ENCODE data around the gene NUDT14.

Gene NUDT14

DNA sequence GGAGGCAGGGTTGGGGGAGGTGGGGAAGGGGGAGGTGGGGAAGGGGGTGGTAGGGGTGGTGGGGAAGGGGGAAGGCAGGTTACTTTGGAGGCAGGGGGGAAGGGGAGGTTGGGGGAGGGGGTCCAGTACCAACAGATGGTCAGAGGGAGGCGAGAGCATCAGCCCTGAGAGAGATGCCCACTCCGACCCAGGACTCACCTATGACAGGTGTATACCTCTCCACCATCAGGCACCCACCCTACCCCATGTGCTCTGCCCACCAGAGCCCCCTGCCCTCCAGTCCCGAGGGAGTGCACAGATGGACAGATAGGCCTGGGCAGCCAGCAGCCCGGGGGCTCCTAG lies 31.1 kb downstream of the NUDT14 start:
- Mint-ChIP-seq H3K27me3 (peaks cover 10% of the 10 kb centered on the region), H3K27ac (no peak overlapping the region), H3K9me3 (no peaks in the 10 kb centered on the region), H3K36me3 (no peaks in the 10 kb centered on the region), H3K4me1 (no peaks in the 10 kb centered on the region), H3K4me3 (no peak overlapping the region)
- ATAC-seq (ENCODE audit: low read depth) (no peak), DNase-seq (ENCODE audit: low spot score in 2 of 2) (no peak)

DNA sequence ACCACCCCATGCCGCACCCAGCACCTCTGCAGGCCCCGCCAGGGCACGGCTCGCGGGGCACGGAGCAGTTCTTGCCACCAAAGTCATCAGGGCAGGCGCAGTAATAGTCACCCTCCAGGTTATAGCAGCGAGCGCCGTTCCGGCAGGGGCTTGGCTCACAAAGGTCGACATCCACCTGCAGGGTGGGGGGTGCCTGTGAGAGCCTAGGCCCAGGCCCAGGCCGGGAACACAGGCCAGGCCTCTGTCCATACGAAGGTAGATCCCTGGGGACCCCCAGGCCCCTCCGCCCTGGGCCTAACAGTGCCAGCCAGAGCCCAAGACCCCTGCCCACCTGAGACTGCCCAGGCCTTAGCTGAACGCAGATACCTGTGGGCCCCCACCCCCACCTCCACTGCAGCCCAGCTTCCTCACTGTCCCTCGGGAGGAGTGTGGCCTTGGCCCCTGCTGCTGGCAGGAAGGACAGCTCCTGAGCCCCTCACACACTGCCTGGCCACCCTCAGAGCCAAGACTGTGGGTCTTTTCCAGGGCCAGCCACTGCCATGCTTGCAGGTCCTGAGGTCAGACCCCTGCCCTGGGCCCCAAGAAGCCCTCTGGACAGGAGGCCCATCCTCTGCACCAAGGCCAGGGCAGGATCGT lies 31.8 kb downstream of the NUDT14 start:
- Mint-ChIP-seq H3K4me1 (no peaks in the 10 kb centered on the region), H3K4me3 (no peak overlapping the region), H3K27ac (no peak overlapping the region), H3K9me3 (no peaks in the 10 kb centered on the region), H3K36me3 (no peaks in the 10 kb centered on the region), H3K27me3 (peaks cover 5% of the 10 kb centered on the region)
- DNase-seq (ENCODE audit: low spot score in 2 of 2) (no peak), ATAC-seq (ENCODE audit: low read depth) (no peak)

DNA sequence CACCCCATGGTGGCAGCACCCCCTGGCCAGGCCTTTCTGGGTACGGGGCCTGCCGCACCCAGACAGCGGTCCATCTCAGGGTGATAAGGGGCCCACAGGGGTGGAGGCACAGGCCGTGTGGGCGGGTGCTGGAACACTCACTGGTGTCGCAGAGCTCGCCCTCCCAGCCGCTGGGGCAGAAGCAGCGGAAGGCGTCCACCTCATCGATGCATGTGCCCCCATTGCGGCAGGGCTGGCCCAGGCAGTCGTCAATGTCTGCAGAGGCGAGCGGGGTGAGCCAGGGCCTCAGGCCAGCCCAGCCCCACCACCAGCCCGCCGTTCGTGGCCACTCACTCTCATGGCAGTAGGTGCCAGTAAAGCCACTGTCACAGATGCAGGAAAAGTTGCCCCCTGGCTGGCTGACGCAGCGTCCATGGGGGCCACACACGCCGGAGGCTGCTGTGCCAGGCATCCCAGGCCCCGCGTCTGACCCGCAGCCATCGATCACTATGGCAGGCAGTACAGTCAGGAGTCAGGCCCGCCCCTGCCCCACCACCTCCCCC lies 32.4 kb downstream of the NUDT14 start:
- Mint-ChIP-seq H3K36me3 (no peaks in the 10 kb centered on the region), H3K27me3 (peaks cover 5% of the 10 kb centered on the region), H3K4me3 (no peak overlapping the region), H3K27ac (no peak overlapping the region), H3K4me1 (no peaks in the 10 kb centered on the region), H3K9me3 (no peaks in the 10 kb centered on the region)
- no peak for ATAC-seq (ENCODE audit: low read depth)
- no peak for DNase-seq (ENCODE audit: low spot score in 2 of 2)

DNA sequence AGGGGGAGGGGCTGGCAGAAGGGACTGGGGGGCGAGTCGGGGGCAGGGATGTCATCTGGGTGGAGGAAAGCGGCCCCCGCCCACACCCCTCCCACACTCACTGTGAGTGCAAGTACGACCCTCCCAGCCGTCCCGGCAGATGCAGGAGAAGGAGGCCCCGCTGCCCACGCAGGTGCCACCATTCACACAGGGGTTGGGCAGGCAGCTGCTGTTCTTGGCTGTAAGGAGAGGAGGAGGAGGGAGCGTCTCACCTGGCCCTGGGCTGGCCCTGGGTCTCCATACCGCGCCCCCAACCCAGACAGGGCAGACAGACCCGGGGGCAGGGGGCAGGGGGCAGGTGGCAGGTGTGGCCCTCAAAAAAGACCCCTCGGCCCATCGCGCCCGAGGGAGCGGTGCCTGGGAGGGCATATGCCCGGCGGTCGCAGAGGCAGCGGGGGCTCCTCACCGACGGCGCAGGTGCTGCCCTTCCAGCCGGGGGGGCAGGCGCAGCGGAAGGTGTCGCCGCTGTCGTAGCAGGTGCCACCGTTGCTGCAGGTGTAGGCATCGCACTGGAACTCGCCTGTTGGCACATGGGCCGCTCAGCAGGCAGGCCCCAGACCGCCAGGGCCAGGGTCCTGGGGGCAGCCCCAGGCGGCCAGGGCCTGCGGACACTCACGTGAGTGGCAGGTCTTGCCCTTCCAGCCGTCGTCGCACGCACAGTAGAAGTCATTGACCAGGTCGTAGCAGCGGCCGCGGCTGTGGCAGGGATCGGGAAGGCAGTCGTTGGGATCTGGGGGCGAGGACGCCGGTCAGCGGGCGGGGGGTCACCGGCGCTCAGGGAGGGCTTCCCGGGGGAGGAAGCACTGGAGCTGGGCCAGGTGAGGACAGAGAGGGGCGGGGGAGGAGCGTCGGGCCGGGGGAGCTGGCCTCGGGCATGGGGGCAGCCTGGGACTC lies 33.2 kb downstream of the NUDT14 start:
- no peak overlapping the region for H3K27ac Mint-ChIP-seq
- H3K36me3 Mint-ChIP-seq = no peaks in the 10 kb centered on the region
- DNase-seq (ENCODE audit: low spot score in 2 of 2) = no peak
- H3K4me1 Mint-ChIP-seq = no peaks in the 10 kb centered on the region
- no peak overlapping the region for H3K4me3 Mint-ChIP-seq
- no peaks in the 10 kb centered on the region for H3K9me3 Mint-ChIP-seq
- peaks cover 3% of the 10 kb centered on the region for H3K27me3 Mint-ChIP-seq
- ATAC-seq (ENCODE audit: low read depth) = no peak

DNA sequence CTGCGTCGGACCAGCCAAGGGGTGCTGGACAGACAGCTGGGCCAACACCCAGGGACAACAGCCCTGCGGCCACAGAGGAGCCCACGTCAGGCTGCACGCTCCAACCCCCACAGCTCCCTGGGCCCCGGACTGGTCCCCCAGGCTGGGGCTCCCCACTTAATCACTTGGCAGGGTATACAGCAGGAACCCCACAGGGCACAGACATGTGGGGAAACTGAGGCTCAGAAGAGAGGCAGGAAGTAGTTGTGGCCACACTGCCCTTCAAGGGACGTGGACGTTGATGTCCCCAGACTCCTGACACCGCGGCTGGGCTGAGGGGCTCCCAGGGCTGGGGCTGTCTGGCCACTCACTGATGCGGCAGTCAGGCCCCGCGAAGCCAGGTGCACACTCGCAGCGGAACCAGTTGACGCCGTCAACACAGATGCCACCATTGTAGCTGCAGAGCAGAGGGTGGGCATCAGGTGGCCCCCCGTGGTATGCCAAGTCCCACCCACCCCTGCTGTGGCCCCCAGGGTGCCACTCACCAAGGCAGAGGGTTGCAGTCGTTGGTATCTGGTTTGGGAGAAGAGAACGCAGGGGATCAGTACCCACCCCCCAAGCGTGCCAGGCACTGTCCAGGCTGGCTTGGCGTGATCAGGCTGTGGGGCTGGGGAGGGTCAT lies 34.0 kb downstream of the NUDT14 start:
- DNase-seq (ENCODE audit: low spot score in 2 of 2) = no peak
- Mint-ChIP-seq H3K4me3 (no peak overlapping the region), H3K9me3 (no peaks in the 10 kb centered on the region), H3K27ac (no peak overlapping the region), H3K27me3 (peaks cover 3% of the 10 kb centered on the region), H3K4me1 (no peaks in the 10 kb centered on the region), H3K36me3 (no peaks in the 10 kb centered on the region)
- no peak for ATAC-seq (ENCODE audit: low read depth)

DNA sequence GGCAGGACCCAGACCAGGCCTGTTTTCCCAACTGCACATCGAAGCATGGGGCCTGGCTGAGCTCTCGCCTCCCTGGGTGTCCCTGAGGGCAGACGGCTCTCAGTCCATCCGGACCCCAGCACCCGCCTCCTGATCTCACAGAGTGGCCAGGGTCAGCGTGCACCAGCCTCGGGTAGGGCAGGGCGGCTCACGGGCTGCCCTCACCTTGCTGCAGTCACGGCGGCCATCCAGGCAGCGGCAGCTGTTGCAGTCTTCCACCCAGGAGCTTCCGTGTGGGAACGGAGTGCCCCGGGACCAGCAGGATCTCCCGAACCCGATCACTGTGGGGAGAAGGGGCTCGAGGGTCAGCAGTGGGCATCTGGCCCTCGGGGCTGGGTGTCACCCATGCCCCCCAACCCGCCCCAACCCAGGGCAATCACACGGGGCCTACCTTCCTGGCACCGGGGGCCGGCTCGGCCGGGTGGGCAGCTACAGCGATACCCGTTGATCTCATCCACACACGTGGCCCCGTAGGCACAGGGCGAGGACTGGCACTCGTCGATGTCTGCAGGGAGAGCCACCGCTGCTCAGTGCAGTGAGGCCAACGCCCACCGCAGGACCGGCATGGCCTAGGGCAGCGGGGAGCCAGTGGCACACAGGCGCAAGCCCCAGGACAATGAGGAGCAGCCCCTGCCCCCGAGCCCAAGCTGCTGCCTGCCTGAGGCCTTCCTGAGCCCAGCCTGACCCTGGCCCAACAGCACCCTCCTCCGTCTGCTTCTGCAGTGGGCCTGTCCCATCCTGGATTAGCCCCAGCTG lies 34.7 kb downstream of the NUDT14 start:
- ATAC-seq (ENCODE audit: low read depth) = no peak
- H3K4me3 Mint-ChIP-seq = no peak overlapping the region
- peaks cover 2% of the 10 kb centered on the region for H3K27me3 Mint-ChIP-seq
- H3K9me3 Mint-ChIP-seq = peaks cover 2% of the 10 kb centered on the region
- DNase-seq (ENCODE audit: low spot score in 2 of 2) = no peak
- H3K27ac Mint-ChIP-seq = no peak overlapping the region
- H3K4me1 Mint-ChIP-seq = no peaks in the 10 kb centered on the region
- H3K36me3 Mint-ChIP-seq = no peaks in the 10 kb centered on the region

DNA sequence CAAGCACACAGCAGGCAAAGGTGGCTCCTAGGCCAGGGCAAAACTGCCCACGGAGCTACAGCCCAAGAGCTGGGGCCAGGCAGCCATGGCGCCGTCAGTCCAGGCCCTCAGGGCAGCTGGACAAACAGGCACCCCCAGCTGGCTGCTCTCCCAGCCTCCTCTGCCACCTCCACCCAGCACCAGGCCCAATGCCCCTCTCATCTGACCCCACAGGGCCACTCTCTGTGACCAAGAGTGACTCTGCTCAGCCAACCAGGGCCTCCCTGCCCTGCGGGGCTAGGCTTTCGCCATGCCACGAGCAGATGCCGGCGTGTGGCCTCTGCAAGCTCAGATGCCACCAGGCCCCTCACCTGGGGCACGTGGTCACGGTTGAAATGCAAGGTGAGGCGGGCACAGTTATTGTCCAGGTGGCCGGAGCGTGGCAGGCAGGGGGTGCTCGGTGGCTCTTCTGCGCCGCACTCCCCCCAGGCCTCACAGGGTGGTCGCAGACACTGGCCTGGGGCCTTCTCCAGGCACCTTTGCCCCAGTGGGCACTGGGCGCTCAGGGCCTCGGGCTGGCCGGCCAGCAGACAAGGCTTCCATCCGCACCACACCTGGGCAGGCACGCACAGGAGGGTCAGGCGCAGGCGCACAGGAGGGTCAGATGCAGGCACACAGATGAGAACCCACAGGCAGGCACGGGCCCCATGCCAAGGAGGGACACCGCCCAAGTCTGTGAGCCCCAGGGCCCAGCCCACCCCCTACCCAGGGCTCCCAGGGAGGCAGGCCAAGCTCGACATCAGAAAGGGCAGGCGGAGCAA lies 35.5 kb downstream of the NUDT14 start:
- Mint-ChIP-seq H3K4me3 (no peak overlapping the region), H3K4me1 (no peaks in the 10 kb centered on the region), H3K27ac (no peak overlapping the region), H3K36me3 (no peaks in the 10 kb centered on the region), H3K27me3 (peaks cover 1% of the 10 kb centered on the region), H3K9me3 (peaks cover 2% of the 10 kb centered on the region)
- DNase-seq (ENCODE audit: low spot score in 2 of 2) (no peak), ATAC-seq (ENCODE audit: low read depth) (no peak)

DNA sequence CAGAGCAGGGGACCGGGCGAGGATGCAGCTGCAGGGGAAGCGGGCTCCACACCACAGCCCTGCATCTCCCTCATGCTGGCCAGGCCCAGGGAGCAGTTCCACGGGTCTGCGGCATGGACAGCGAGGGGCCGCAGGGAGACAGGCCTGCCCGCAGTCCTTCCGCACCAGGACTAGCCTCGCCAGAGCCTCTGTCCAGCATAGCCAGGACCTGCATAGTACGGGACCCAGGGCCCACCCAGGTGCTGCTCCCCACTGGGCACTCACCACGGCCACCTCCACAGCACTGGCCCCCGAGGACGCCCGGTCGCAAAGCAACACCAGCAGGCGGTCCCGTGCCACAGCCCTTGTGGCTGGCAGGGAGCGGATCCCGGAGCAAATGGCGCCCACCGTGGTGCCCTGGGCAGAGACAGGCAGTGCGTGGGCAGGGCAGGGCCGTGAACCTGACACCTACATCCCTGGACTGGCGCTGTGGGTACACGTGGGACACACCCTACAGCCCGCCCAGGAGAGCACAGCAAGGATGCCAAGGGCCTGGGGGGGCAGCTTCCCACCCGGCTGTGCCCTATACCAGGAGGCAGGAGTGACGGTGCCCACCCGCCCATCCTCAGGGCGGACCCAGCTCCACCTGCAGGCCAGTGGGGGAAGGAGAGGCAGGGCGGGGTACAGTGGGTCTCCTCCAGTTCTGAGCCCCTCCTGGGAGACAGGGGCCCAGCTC lies 36.3 kb downstream of the NUDT14 start:
- Mint-ChIP-seq H3K27me3 (peaks cover 1% of the 10 kb centered on the region), H3K36me3 (no peaks in the 10 kb centered on the region), H3K9me3 (peaks cover 5% of the 10 kb centered on the region), H3K4me3 (no peak overlapping the region), H3K27ac (no peak overlapping the region), H3K4me1 (no peaks in the 10 kb centered on the region)
- DNase-seq (ENCODE audit: low spot score in 2 of 2) (no peak), ATAC-seq (ENCODE audit: low read depth) (no peak)

DNA sequence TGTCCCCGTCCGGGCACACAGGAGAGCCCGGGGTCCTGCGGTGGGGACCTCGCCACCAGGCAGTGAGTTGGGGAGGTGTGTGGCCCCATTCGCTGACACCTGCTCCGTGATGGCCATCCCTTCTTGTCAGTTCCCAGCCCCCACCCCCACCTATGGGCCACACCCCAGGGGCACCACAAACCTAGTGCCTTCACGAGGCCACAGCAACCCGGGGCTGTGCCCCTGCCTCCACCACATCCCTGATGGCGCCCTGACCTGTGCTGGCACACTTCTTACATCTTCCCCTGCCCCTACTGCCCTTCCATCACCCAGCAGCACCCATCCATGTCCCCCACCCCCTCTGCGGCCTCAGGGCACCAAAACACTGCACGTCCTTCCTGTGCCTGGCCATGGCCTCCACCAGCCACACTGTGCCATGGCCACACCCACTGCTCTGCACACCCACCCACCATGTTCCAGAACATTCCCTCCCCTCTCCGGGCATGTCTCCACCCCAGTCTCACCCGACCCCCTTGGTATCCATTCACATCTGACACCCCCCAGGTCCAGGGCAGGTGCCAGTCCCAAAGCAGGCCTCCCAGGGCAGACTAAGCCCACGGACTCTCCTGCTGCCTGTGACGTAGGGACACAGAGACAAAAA lies 37.0 kb downstream of the NUDT14 start:
- DNase-seq (ENCODE audit: low spot score in 2 of 2) = no peak
- Mint-ChIP-seq H3K9me3 (peaks cover 5% of the 10 kb centered on the region), H3K27me3 (peaks cover 1% of the 10 kb centered on the region), H3K36me3 (no peaks in the 10 kb centered on the region), H3K27ac (no peak overlapping the region), H3K4me3 (no peak overlapping the region), H3K4me1 (no peaks in the 10 kb centered on the region)
- no peak for ATAC-seq (ENCODE audit: low read depth)

DNA sequence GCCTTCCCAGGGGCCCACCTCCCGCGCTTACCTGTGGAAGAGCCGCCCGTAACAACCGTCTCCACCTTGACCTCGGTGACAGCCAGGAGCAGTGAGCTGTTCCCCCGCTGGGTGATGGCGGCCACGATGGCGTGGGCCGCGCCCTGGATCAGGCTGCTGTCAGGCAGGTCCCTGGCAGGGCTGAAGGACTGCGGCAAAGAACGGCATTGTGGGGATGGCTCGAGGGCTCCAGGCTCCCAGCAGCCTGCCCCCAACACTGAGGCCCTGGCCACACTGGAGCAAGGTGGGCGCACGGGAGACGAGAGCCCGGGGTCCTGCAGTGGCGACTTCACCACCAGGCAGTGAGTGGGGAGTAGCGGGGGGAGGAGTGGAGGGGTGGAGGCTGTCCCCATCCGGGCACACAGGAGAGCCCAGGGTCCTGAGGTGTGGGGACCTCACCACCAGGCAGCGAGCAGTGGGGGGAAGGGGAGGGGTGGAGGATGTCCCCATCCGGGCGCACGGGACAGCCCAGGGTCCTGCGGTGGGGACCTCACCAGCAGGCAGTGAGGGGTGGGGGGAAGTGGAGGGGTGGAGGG lies 37.6 kb downstream of the NUDT14 start:
- ATAC-seq (ENCODE audit: low read depth) (no peak), DNase-seq (ENCODE audit: low spot score in 2 of 2) (no peak)
- no peaks in the 10 kb centered on the region for H3K36me3 Mint-ChIP-seq
- H3K4me3 Mint-ChIP-seq = no peak overlapping the region
- peaks cover 5% of the 10 kb centered on the region for H3K9me3 Mint-ChIP-seq
- H3K27me3 Mint-ChIP-seq = peaks cover 1% of the 10 kb centered on the region
- no peaks in the 10 kb centered on the region for H3K4me1 Mint-ChIP-seq
- H3K27ac Mint-ChIP-seq = no peak overlapping the region

DNA sequence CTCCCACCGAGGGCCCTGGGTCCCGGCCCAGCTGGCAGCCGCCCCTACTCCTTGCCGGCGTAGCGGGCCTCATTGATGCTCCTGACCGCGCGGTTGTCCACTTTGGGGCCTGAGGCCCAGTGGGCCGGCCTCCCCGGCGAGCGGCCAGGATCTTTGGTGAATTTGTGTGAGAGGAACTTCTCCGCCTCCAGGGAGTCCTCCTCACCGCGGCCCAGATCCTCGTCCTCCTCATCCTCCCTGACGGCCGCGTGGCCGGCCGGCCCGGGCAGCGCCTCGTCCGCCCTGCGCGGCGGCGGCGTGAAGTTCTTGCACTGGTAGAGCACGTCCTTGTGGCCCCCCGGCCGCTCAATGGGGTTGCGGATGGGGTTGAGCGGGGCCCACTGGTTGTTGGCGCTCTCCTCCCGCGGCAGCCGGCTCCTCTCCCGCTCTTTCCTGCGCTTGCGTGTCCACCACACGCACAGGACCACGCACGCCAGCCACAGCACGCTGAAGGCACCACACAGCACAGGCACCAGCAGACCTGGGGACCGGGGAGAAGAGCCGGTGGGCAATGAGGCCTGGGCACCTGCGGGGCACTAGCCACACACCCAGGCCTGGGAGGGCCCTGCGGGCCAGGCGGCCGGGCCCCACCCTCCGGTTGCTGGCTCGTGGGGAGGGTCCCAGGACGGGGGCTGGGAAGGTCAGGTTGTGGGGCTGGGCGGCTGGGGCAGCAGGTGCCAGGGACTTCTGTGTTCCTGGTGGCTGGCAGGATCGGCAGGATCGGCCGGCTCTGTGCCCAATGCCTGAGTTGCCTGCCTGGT lies 38.3 kb downstream of the NUDT14 start:
- Mint-ChIP-seq H3K9me3 (peaks cover 5% of the 10 kb centered on the region), H3K27me3 (peaks cover 1% of the 10 kb centered on the region), H3K27ac (no peak overlapping the region), H3K36me3 (no peaks in the 10 kb centered on the region), H3K4me3 (no peak overlapping the region), H3K4me1 (no peaks in the 10 kb centered on the region)
- ATAC-seq (ENCODE audit: low read depth) (no peak), DNase-seq (ENCODE audit: low spot score in 2 of 2) (no peak)
